Spleen (tissue), 11 donors: ENCODE data around the gene ASTL. TPM values are rescaled to one million over a fixed set of nuclear protein-coding genes. Genes with fewer than 3 reads are reported as not detected.
A peak's percentile ranks its signal among the peaks of the same experiment; 100 is the strongest.

Experiments used
- DNase-seq: peaks from one replicate; pipeline ENCODE4 v3.0.0-alpha.2; 2020
- H3K27ac ChIP-seq, 8 donors: fragments of 200-600 bp; sonication (generic) in 7 of 8; 1 replicate in 4 of 8; 2 replicates in 4 of 8; pipeline versions ENCODE4 v1.5.0 to v1.8.0; 2016 to 2021; ENCODE audit warnings: inconsistent platforms in 4 of 8, mild to moderate bottlenecking in 4 of 8, moderate library complexity in 1 of 8
- H3K27me3 ChIP-seq, 7 donors: fragments of 200-600 bp; sonication (generic) in 6 of 7; replicated peaks in 1 of 7; 1 replicate in 4 of 7; 2 replicates in 3 of 7; pipeline versions ENCODE4 v1.5.0 to v1.8.0; 2016 to 2021; ENCODE audit warnings: inconsistent platforms in 3 of 7, mild to moderate bottlenecking in 1 of 7
- H3K36me3 ChIP-seq, 6 donors: fragments of 200-600 bp; sonication (generic) in 5 of 6; 1 replicate in 4 of 6; 2 replicates in 2 of 6; pipeline versions ENCODE4 v1.5.0 to v1.8.0; 2016 to 2021; ENCODE audit warnings: inconsistent platforms in 2 of 6
- H3K4me1 ChIP-seq, 6 donors: fragments of 200-600 bp; sonication (generic) in 5 of 6; 1 replicate in 3 of 6; 2 replicates in 3 of 6; pipeline versions ENCODE4 v1.5.0 to v1.8.0; 2016 to 2021; ENCODE audit warnings: inconsistent platforms in 3 of 6
- H3K4me3 ChIP-seq, 8 donors: fragments of 200-600 bp; sonication (generic) in 7 of 8; 1 replicate in 4 of 8; 2 replicates in 4 of 8; pipeline versions ENCODE4 v1.5.0 to v1.8.0; 2016 to 2021; ENCODE audit warnings: inconsistent platforms in 4 of 8, mild to moderate bottlenecking in 4 of 8, moderate library complexity in 2 of 8
- H3K9me3 ChIP-seq, 8 donors: fragments of 200-600 bp; sonication (generic) in 7 of 8; 1 replicate in 4 of 8; 2 replicates in 4 of 8; pipeline versions ENCODE4 v1.5.0 to v1.8.0; 2016 to 2021; ENCODE audit warnings: inconsistent platforms in 4 of 8
- CTCF ChIP-seq, 11 experiments: fragments of 200-600 bp in 7 of 11; fragments of 450-650 bp in 4 of 11; sonication (generic) in 4 of 11; IDR thresholded peaks in 8 of 11; conservative IDR thresholded peaks in 3 of 11; 1 replicate in 7 of 11; 2 replicates in 4 of 11; pipeline versions ENCODE4 v1.4.0 to v1.8.0; 2016 to 2021; ENCODE audit warnings: antibody characterized with exemption in 11 of 11, inconsistent platforms in 4 of 11, mild to moderate bottlenecking in 1 of 11
- POLR2A ChIP-seq, 3 donors: fragments of 450-650 bp; IDR thresholded peaks; one replicate each; pipeline ENCODE4 v1.5.1; 2017; ENCODE audit warnings: antibody characterized with exemption in 3 of 3, mild to moderate bottlenecking in 1 of 3
- POLR2AphosphoS5 ChIP-seq, 3 donors: sonication (generic); formaldehyde crosslinking; IDR thresholded peaks; one replicate each; pipeline ENCODE4 v1.5.1; 2017; ENCODE audit warnings: antibody characterized with exemption in 3 of 3
- WGBS, 5 donors: extraction: QIAGEN DNeasy Blood & Tissue Kit in 3 of 5; methylation state at CpG; one replicate each; pipeline versions ENCODE4 v1.1.5 to v1.1.7; 2013 to 2018; 5-methylcytosine and 5-hydroxymethylcytosine counted together
- intact Hi-C: fragments of 100-400 bp; cut with DNase I; formaldehyde crosslinking; loops from one replicate; pipeline ENCODE4 v1.15.0; 2023; ENCODE audit warnings: low total_unique reads
- polyA plus RNA-seq, 3 donors: library from polyadenylated mRNA; stranded (reverse); fragments of 200-250 nt; gene quantifications; one replicate each; pipeline ENCODE4 v1.2.1, GENCODE V29; 2013
- total RNA-seq, 7 donors: library from RNA; depleted of rRNA in 3 of 7; stranded (reverse); fragments of >200 nt in 3 of 7; fragmentation: NEBNext Ultra II Directional in 4 of 7; extraction: Animal tissue kit (Norgen Biotek cat#: 25700) in 4 of 7; gene quantifications; one replicate each; pipeline versions ENCODE4 v1.1.0 to v1.2.1, GENCODE V29; 2016 to 2021
- donor health status: healthy with polysubstance abuse.
- donor health status: DM: no; HTN: no; CAD: no; lungs with moderate emphysema.
- donor health status: DM: no; HTN: no; CAD: no.
- donor health status: Bipolar disorder and iron deficiency.
- donor health status: healthy.
- donor health status: DM: no; HTN: no; CAD: no.
- donor health status: DM: yes; HTN: yes; CAD: no.

ASTL gene
- total and polyA plus RNA-seq, 10 donors = 0.24 to 2.2 (median 0.52) TPM; not detected in 1

GRCh38 chr2:96150007-96150640, 11.8 kb upstream of the ASTL start:
- Histone ChIP-seq H3K27ac (peak overlapping the region in 1 of 8 donors; percentile 30), H3K4me3 (no peak overlapping the region), H3K9me3 (no peaks in the 10 kb centered on the region), H3K36me3 (no peaks in the 10 kb centered on the region), H3K27me3 (no peaks in the 10 kb centered on the region), H3K4me1 (peaks cover 25 to 69% (median 46%) of the 10 kb centered on the region in 6 donors)
- TF ChIP-seq CTCF (IDR thresholded peaks at IDR 0.05 in 8 of 11, conservative IDR thresholded peaks at IDR 0.05 in 3 of 11) = no peak
- no peak for TF ChIP-seq POLR2AphosphoS5 (IDR thresholded peaks at IDR 0.05)
- no peak for TF ChIP-seq POLR2A (IDR thresholded peaks at IDR 0.05)
- WGBS, 5 donors = 75 to 92% (median 85%) methylated on average over 6 of the region's 6 CpGs
- intact Hi-C loops = no loop called here
- peak; percentile 75 for DNase-seq

DNA sequence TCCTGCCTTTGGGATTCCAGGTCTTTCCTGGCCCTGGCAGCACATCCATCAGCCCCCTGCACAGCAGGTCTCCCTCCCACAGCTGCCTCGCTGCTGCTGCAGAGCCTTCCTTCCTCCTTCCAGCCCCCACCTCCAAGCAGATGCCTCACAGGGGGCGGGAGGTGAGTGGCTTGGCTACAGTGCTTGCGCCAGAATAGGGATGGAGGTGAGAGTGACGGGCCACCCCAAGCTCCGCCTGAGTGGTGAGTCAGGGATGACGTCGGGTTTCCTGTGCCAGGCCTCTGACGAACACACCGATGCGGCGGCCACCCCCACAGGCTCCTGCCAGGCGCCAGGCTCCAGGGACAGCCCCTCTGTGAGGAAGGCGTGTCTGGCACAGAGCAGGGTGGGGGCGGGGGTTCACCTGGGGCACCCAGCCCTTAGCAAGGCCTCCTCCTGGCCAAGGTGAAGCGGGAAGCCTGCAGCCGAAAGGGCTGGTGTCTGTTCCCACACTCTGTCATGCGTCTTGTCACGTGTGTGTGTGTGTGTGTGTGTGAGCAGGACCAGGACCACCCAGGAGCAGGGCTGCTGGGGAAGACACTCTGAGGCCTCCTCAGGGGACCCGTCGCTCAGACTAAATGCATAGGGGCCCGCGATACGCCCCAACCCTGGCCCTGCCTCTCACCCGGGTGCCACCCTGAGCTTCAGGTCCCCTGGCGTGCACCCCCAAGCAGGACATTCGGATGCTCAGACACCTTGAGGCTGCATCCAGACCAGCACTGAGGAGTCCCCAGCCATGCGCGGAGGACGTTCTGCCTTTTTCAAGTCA, 10.3 kb upstream of the ASTL start:
- peaks cover 0 to 8% (median 0%) of the 10 kb centered on the region in 6 donors for H3K36me3 ChIP-seq
- peak overlapping the region; percentile 59 to 95 (median 86) for H3K27ac ChIP-seq
- intact Hi-C loops = no loop called here
- peak overlapping the region in 1 of 8 donors; percentile 52 for H3K4me3 ChIP-seq
- 38 to 58% (median 44%) methylated on average over 9 to 29 of the region's 29 CpGs for WGBS, 5 donors
- H3K9me3 ChIP-seq = no peaks in the 10 kb centered on the region
- peak; percentile 90 to 98 (median 92) for TF ChIP-seq POLR2AphosphoS5 (IDR thresholded peaks at IDR 0.05)
- peak in 1 of 3 donors; percentile 55 for TF ChIP-seq POLR2A (IDR thresholded peaks at IDR 0.05)
- no peak for TF ChIP-seq CTCF (IDR thresholded peaks at IDR 0.05 in 8 of 11, conservative IDR thresholded peaks at IDR 0.05 in 3 of 11)
- H3K27me3 ChIP-seq = no peaks in the 10 kb centered on the region
- DNase-seq = peak; percentile 97
- peaks cover 27 to 82% (median 59%) of the 10 kb centered on the region in 6 donors for H3K4me1 ChIP-seq

GRCh38 chr2:96147593-96148201, 9.4 kb upstream of the ASTL start:
- DNase-seq = peak; percentile 80
- intact Hi-C loops = no loop called here

More at GRCh38 chr2:96147593-96148201, 9.4 kb upstream of the ASTL start:
- peak overlapping the region in 1 of 8 donors; percentile 52 for H3K4me3 ChIP-seq
- TF ChIP-seq POLR2AphosphoS5 (IDR thresholded peaks at IDR 0.05) (no peak), CTCF (IDR thresholded peaks at IDR 0.05 in 8 of 11, conservative IDR thresholded peaks at IDR 0.05 in 3 of 11) (no peak), POLR2A (IDR thresholded peaks at IDR 0.05) (no peak)
- 65 to 84% (median 74%) methylated on average over 9 of the region's 9 CpGs for WGBS, 5 donors
- peaks cover 27 to 86% (median 66%) of the 10 kb centered on the region in 6 donors for H3K4me1 ChIP-seq
- peaks cover 0 to 17% (median 0%) of the 10 kb centered on the region in 6 donors for H3K36me3 ChIP-seq
- peak overlapping the region; percentile 74 to 95 (median 86) for H3K27ac ChIP-seq
- H3K27me3 ChIP-seq = no peaks in the 10 kb centered on the region
- H3K9me3 ChIP-seq = no peaks in the 10 kb centered on the region
